ENCODE data around the gene FLAD1. TPM values are rescaled to one million over a fixed set of nuclear protein-coding genes. Genes with fewer than 3 reads are reported as not detected.

FLAD1 gene
- total RNA-seq, 1 experiment from 2014 or later: 72.8 TPM

GRCh38 chr1:154972213-154972516 is 11.0 kb upstream of the FLAD1 start:
- Histone ChIP-seq H3K9me3 (ENCODE audit: control insufficient read depth, insufficient read depth, low read depth, low read length) (no peaks in the 10 kb centered on the region), H3K4me3 (ENCODE audit: low read depth in 2 of 2, low read length in 2 of 2) (peak overlapping the region; percentile 77 to 88), H3K4me1 (ENCODE audit: control insufficient read depth, insufficient read depth, low read length) (peaks cover 51% of the 10 kb centered on the region), H3K27me3 (ENCODE audit: control insufficient read depth, insufficient read depth, low read length) (no peaks in the 10 kb centered on the region), H3K27ac (ENCODE audit: low read length) (peak overlapping the region; percentile 98), H3K36me3 (ENCODE audit: control insufficient read depth, insufficient read depth, low read length) (no peaks in the 10 kb centered on the region; the same call in none of the 2 replicates)
- DNase-seq (ENCODE audit: low read depth, low spot score) (no peak), ATAC-seq (no peak)
- in situ Hi-C loops (cut with HindIII; ENCODE audit: low pct_unique_long_range_greater_than_20kb, low sequenced_read_pairs): no loop called here
- ChIA-PET POLR2A (interaction anchor here (0.8 kb wide), 1 partner anchor 9 kb away, joined by 4 read pairs; no protein-coding TSS in a partner anchor), CTCF (interaction anchor here (0.6 kb wide), 1 partner anchor 30 kb away, joined by 3 read pairs; the partner anchor contains the start of gene ZBTB7B)
- intact Hi-C loops (cut with micrococcal nuclease; ENCODE audit: unreplicated experiment): no loop called here
- TF ChIP-seq, protein P1, sequence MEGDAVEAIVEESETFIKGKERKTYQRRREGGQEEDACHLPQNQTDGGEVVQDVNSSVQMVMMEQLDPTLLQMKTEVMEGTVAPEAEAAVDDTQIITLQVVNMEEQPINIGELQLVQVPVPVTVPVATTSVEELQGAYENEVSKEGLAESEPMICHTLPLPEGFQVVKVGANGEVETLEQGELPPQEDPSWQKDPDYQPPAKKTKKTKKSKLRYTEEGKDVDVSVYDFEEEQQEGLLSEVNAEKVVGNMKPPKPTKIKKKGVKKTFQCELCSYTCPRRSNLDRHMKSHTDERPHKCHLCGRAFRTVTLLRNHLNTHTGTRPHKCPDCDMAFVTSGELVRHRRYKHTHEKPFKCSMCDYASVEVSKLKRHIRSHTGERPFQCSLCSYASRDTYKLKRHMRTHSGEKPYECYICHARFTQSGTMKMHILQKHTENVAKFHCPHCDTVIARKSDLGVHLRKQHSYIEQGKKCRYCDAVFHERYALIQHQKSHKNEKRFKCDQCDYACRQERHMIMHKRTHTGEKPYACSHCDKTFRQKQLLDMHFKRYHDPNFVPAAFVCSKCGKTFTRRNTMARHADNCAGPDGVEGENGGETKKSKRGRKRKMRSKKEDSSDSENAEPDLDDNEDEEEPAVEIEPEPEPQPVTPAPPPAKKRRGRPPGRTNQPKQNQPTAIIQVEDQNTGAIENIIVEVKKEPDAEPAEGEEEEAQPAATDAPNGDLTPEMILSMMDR (IDR thresholded peaks at IDR 0.05): no peak
- TF ChIP-seq REST (IDR thresholded peaks at IDR 0.05; ENCODE audit: insufficient read depth in 1 of 2, low read depth in 2 of 2, low read length in 1 of 2) (no peak), POLR2AphosphoS5 (IDR thresholded peaks at IDR 0.05; ENCODE audit: low read depth, low read length) (no peak), TCF7L2 (IDR thresholded peaks at IDR 0.05; ENCODE audit: low read depth, low read length) (no peak), SIN3A (IDR thresholded peaks at IDR 0.05; ENCODE audit: borderline replicate concordance, insufficient read depth, low read depth, low read length) (no peak)
- no TSS peak for BruUV-seq (replicated peaks)

- no peak; the same call in 1 of the 2 replicates for TF ChIP-seq POLR2AphosphoS5 (IDR thresholded peaks at IDR 0.05; ENCODE audit: low read depth, low read length)
- TF ChIP-seq, protein P1 (IDR thresholded peaks at IDR 0.05): no peak
- no peak for TF ChIP-seq SIN3A (IDR thresholded peaks at IDR 0.05; ENCODE audit: borderline replicate concordance, insufficient read depth, low read depth, low read length)
- TF ChIP-seq TCF7L2 (IDR thresholded peaks at IDR 0.05; ENCODE audit: low read depth, low read length): no peak
- TF ChIP-seq REST (IDR thresholded peaks at IDR 0.05; ENCODE audit: insufficient read depth in 1 of 2, low read depth in 2 of 2, low read length in 1 of 2): no peak
- intact Hi-C loops (cut with micrococcal nuclease; ENCODE audit: unreplicated experiment): no loop called here
- Histone ChIP-seq H3K27me3 (ENCODE audit: control insufficient read depth, insufficient read depth, low read length) (no peaks in the 10 kb centered on the region), H3K9me3 (ENCODE audit: control insufficient read depth, insufficient read depth, low read depth, low read length) (no peaks in the 10 kb centered on the region), H3K36me3 (ENCODE audit: control insufficient read depth, insufficient read depth, low read length) (no peaks in the 10 kb centered on the region; the same call in none of the 2 replicates), H3K4me1 (ENCODE audit: control insufficient read depth, insufficient read depth, low read length) (peaks cover 51% of the 10 kb centered on the region), H3K27ac (ENCODE audit: low read length) (peak overlapping the region; percentile 98), H3K4me3 (ENCODE audit: low read depth in 2 of 2, low read length in 2 of 2) (peak overlapping the region; percentile 77 to 88)
- peak; percentile 93 for DNase-seq (ENCODE audit: low read depth, low spot score)
- ATAC-seq: peak; percentile 25
- in situ Hi-C loops (cut with HindIII; ENCODE audit: low pct_unique_long_range_greater_than_20kb, low sequenced_read_pairs): no loop called here
- CTCF ChIA-PET: interaction anchor here (0.6 to 1.0 kb wide), 2 partner anchors 45 to 56 kb away, joined by 4 to 5 read pairs; no protein-coding TSS in a partner anchor
- POLR2A ChIA-PET: interaction anchor here (0.8 kb wide), 1 partner anchor 9 kb away, joined by 4 read pairs; no protein-coding TSS in a partner anchor
- BruUV-seq (replicated peaks): TSS peak; percentile 64
Observed at GRCh38 chr1:154972517-154973343, 10.4 kb upstream of the FLAD1 start.

Data from Panc1 (cell line).